ENCODE results near the gene STK33. TPM values are rescaled to one million over a fixed set of nuclear protein-coding genes. Genes with fewer than 3 reads are reported as not detected.

STK33 gene
- total RNA-seq, 2 donors from 2014 or later: 7.3 to 14.8 TPM

- Histone ChIP-seq H3K4me3 (no peak overlapping the region), H3K4me1 (peaks cover 12% of the 10 kb centered on the region), H3K9me3 (no peaks in the 10 kb centered on the region), H3K27me3 (no peaks in the 10 kb centered on the region), H3K36me3 (replicated peaks in 1 of 2; ENCODE audit: insufficient read depth in 1 of 2, low read depth in 2 of 2) (no peaks in the 10 kb centered on the region), H3K27ac (no peak overlapping the region)
- no peak for ATAC-seq
- TF ChIP-seq, protein P1, sequence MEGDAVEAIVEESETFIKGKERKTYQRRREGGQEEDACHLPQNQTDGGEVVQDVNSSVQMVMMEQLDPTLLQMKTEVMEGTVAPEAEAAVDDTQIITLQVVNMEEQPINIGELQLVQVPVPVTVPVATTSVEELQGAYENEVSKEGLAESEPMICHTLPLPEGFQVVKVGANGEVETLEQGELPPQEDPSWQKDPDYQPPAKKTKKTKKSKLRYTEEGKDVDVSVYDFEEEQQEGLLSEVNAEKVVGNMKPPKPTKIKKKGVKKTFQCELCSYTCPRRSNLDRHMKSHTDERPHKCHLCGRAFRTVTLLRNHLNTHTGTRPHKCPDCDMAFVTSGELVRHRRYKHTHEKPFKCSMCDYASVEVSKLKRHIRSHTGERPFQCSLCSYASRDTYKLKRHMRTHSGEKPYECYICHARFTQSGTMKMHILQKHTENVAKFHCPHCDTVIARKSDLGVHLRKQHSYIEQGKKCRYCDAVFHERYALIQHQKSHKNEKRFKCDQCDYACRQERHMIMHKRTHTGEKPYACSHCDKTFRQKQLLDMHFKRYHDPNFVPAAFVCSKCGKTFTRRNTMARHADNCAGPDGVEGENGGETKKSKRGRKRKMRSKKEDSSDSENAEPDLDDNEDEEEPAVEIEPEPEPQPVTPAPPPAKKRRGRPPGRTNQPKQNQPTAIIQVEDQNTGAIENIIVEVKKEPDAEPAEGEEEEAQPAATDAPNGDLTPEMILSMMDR (IDR thresholded peaks at IDR 0.05): no peak
- no peak for TF ChIP-seq POLR2A (IDR thresholded peaks at IDR 0.05)
- WGBS, 2 donors: 93 to 96% methylated on average over 12 to 13 of the region's 13 CpGs
- DNase-seq: no peak
- intact Hi-C loops (cut with DNase I): no loop called here
These were observed 236.0 kb downstream of the STK33 start for GRCh38 chr11:8357891-8358566.

DNA sequence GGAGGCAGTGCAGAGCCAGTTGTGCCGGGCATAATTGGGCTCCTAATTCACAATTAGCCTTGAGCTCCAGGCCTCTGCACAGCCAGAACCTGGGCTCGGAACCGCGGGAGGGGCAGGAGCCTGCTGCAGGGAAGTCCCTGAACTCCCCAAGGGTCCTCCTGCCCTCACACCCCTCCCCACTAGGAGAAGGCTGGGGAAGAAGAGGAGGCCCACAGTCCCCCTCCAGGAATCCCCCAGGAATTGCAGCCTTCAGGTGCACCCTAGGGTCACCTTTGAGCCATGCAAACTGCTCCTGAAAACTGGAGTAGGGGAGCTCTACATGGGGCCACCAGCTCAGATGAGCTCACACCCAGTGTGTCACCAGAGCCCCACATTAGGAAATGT, 236.5 kb downstream of the STK33 start:
- Histone ChIP-seq H3K27ac (no peak overlapping the region), H3K36me3 (replicated peaks in 1 of 2; ENCODE audit: insufficient read depth in 1 of 2, low read depth in 2 of 2) (no peaks in the 10 kb centered on the region), H3K4me3 (no peak overlapping the region), H3K27me3 (no peaks in the 10 kb centered on the region), H3K9me3 (no peaks in the 10 kb centered on the region), H3K4me1 (peaks cover 12% of the 10 kb centered on the region)
- no peak for DNase-seq
- intact Hi-C loops (cut with DNase I): no loop called here
- no peak for ATAC-seq
- no peak for TF ChIP-seq POLR2A (IDR thresholded peaks at IDR 0.05)
- TF ChIP-seq, protein P1 (IDR thresholded peaks at IDR 0.05): no peak
- WGBS, 2 donors: 58 to 73% methylated on average over 4 of the region's 4 CpGs

DNA sequence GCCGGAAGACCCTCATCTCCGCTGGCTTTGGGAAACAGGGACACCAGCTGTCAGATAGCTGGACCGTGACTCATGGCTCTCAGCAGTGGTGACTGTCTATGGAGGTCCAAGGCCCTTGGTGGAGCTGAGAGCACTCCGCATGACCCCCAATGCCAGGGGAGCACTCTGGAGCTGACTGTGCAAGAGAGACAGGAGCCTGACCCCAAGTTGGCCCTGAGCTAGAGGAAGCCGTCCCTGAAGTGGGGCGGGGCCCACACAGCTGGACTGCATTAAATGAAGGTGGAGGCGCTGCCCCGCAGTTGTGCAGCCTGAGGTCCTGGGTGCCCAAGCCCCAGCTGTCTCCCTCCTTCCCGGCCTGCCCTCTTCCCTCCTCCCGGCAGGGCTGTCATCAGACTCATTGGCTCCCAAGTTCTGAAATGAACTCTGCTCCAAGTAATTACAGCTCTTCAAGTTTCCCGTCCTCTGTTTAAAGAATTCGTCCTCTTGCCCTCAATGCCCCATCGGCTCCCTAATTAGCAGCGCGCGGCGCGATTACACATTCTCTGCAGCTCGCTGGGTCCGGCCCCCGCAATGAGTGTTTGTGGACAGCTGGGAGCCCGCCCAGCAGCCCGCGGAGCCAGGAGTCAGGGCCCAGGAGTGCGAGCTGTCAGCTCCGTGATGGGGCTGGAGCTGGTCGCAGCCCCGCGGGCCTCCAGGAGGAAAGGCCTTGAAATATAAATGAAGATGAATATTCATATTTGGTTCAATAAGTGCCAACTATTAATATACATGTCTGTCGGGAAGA, 237.1 kb downstream of the STK33 start:
- no peaks in the 10 kb centered on the region for H3K9me3 ChIP-seq
- H3K27me3 ChIP-seq: no peaks in the 10 kb centered on the region
- no peaks in the 10 kb centered on the region for H3K36me3 ChIP-seq (replicated peaks in 1 of 2; ENCODE audit: insufficient read depth in 1 of 2, low read depth in 2 of 2)
- ATAC-seq (peak; percentile 16), DNase-seq (peak in 1 of 4 donors; percentile 19)
- H3K27ac ChIP-seq: no peak overlapping the region
- intact Hi-C loops (cut with DNase I): no loop called here
- TF ChIP-seq, protein P1 (IDR thresholded peaks at IDR 0.05): no peak
- TF ChIP-seq POLR2A (IDR thresholded peaks at IDR 0.05): no peak
- H3K4me1 ChIP-seq: peaks cover 12% of the 10 kb centered on the region
- no peak overlapping the region for H3K4me3 ChIP-seq
- 65 to 77% methylated on average over 27 to 30 of the region's 30 CpGs for WGBS, 2 donors

- ATAC-seq: no peak
- WGBS, 2 donors: 86 to 93% methylated on average over 8 of the region's 8 CpGs
- intact Hi-C loops (cut with DNase I): no loop called here
- H3K4me1 ChIP-seq: peaks cover 12% of the 10 kb centered on the region
- no peaks in the 10 kb centered on the region for H3K9me3 ChIP-seq
- H3K27ac ChIP-seq: no peak overlapping the region
- no peaks in the 10 kb centered on the region for H3K36me3 ChIP-seq (replicated peaks in 1 of 2; ENCODE audit: insufficient read depth in 1 of 2, low read depth in 2 of 2)
- no peak for DNase-seq
- no peak overlapping the region for H3K4me3 ChIP-seq
- TF ChIP-seq, protein P1 (IDR thresholded peaks at IDR 0.05): no peak
- TF ChIP-seq POLR2A (IDR thresholded peaks at IDR 0.05): no peak
- H3K27me3 ChIP-seq: no peaks in the 10 kb centered on the region
These were observed 237.8 kb downstream of the STK33 start for GRCh38 chr11:8356216-8356615.

All from body of pancreas (tissue), 4 donors.